GM12878 (cell line): ENCODE data around the gene ANKRD6. TPM values are rescaled to one million over a fixed set of nuclear protein-coding genes. Genes with fewer than 3 reads are reported as not detected.

Source experiments
- ATAC-seq: fragments of 200-7000 bp; cut with Tn5 transposase; 3 replicates; pipeline ENCODE4 v1.9.1; 2020; ENCODE audit warnings: mild to moderate bottlenecking, moderate library complexity
- BruUV-seq: library from RNA; stranded (reverse); fragments of 400-500 nt; replicated peaks from 2 replicates; lab custom pipeline; 2021; lab: Mats Ljungman, UMichigan
- CTCF ChIA-PET: fragments of 300-600 bp; sonication (Branson Sonifier 250); formaldehyde crosslinking; extraction: SDS; loops from one replicate; lab custom pipeline; 2021; ENCODE audit warnings: inconsistent platforms; lab: Yijun Ruan, JAX
- POLR2A ChIA-PET: fragments of 350-600 bp; formaldehyde crosslinking; extraction: SDS; loops from one replicate; lab custom pipeline; 2021; ENCODE audit warnings: inconsistent platforms; lab: Charles Lee
- RAD21 ChIA-PET: fragments of 300-600 bp; sonication (Branson Sonifier 250); formaldehyde crosslinking; loops from one replicate; lab custom pipeline; 2023; ENCODE audit warnings: antibody characterized with exemption; ENCODE audit not compliant: unreplicated experiment; lab: Charles Lee
- SMC1A ChIA-PET: fragments of 300-600 bp; sonication (Branson Sonifier 250); formaldehyde crosslinking; loops from one replicate; lab custom pipeline; 2023; ENCODE audit not compliant: unreplicated experiment, uncharacterized antibody; lab: Charles Lee
- DNase-seq: peaks from one replicate; pipeline ENCODE4 v3.0.0-alpha.2; 2011; ENCODE audit warnings: low read depth, low spot score
- FAIRE-seq: peaks from 3 replicates; lab custom pipeline; 2011; peaks lifted over from hg19 to GRCh38; lab: Jason Lieb, UNC
- H2AFZ ChIP-seq: 2 replicates; pipeline ENCODE4 v1.6.0; 2011; ENCODE audit warnings: low read depth, low read length, control low read depth; ENCODE audit not compliant: control insufficient read depth
- H3K27ac ChIP-seq: 2 replicates; pipeline ENCODE4 v1.5.1; 2011; ENCODE audit warnings: control low read depth; ENCODE audit not compliant: control insufficient read depth, insufficient read depth
- H3K27me3 ChIP-seq, 2 experiments: replicated peaks in 1 of 2; 2 replicates each; pipeline versions ENCODE4 v1.6.0 to v1.6.1; 2011; ENCODE audit warnings: low read length in 1 of 2; ENCODE audit not compliant: control insufficient read depth in 2 of 2, insufficient read depth in 2 of 2
- H3K36me3 ChIP-seq, 2 experiments: 2 replicates each; pipeline ENCODE4 v1.5.1; 2011; ENCODE audit warnings: low read length in 1 of 2; ENCODE audit not compliant: control insufficient read depth in 2 of 2, insufficient read depth in 2 of 2
- H3K4me1 ChIP-seq: 2 replicates; pipeline ENCODE4 v1.6.1; 2011; ENCODE audit warnings: mild to moderate bottlenecking, low read length, moderate library complexity, mixed read lengths; ENCODE audit not compliant: control insufficient read depth, insufficient read depth
- H3K4me2 ChIP-seq: 2 replicates; pipeline ENCODE4 v1.6.0; 2011; ENCODE audit warnings: control low read depth; ENCODE audit not compliant: control insufficient read depth, insufficient read depth
- H3K4me3 ChIP-seq: fragments of 200-600 bp; sonication (generic); 2 replicates; pipeline ENCODE4 v1.5.1; 2016
- H3K79me2 ChIP-seq: 2 replicates; pipeline ENCODE4 v1.6.0; 2011; ENCODE audit warnings: low read length; ENCODE audit not compliant: control insufficient read depth, insufficient read depth
- H3K9ac ChIP-seq: 2 replicates; pipeline ENCODE4 v1.8.0; 2011; ENCODE audit warnings: low read length, control low read depth, mixed read lengths; ENCODE audit not compliant: control insufficient read depth, insufficient read depth
- H3K9me3 ChIP-seq: replicated peaks from 3 replicates; pipeline ENCODE4 v1.5.1; 2011; ENCODE audit warnings: mild to moderate bottlenecking, low read length; ENCODE audit not compliant: control insufficient read depth, insufficient read depth
- H4K20me1 ChIP-seq: 2 replicates; pipeline ENCODE4 v1.6.0; 2011; ENCODE audit not compliant: control insufficient read depth, insufficient read depth
- ATF2 ChIP-seq: IDR thresholded peaks from 2 replicates; pipeline ENCODE4 v1.6.1; 2012; ENCODE audit warnings: low read length, inconsistent platforms
- CBX3 ChIP-seq: fragments of 200-600 bp; sonication (generic); IDR thresholded peaks from 2 replicates; pipeline ENCODE4 v1.6.1; 2016; ENCODE audit warnings: low read depth, borderline replicate concordance
- FOXK2 ChIP-seq: fragments of 450-650 bp; IDR thresholded peaks from 2 replicates; pipeline ENCODE4 v1.6.1; 2017; ENCODE audit warnings: mild to moderate bottlenecking, moderate library complexity
- GABPA ChIP-seq: IDR thresholded peaks from 2 replicates; pipeline ENCODE4 v1.6.1; 2014; ENCODE audit warnings: antibody characterized with exemption, low read depth, mild to moderate bottlenecking, inconsistent platforms
- HDAC6 ChIP-seq: fragments of 200-600 bp; sonication (generic); IDR thresholded peaks from one replicate; pipeline ENCODE4 v1.8.0; 2017; ENCODE audit warnings: antibody characterized with exemption; ENCODE audit not compliant: unreplicated experiment
- HSF1 ChIP-seq: fragments of 150-350 bp; IDR thresholded peaks from 2 replicates; pipeline ENCODE4 v1.6.1; 2014; ENCODE audit warnings: mild to moderate bottlenecking, low read depth, low read length
- JUND ChIP-seq: IDR thresholded peaks from 2 replicates; pipeline ENCODE4 v1.6.1; 2012; ENCODE audit warnings: low read depth, mild to moderate bottlenecking, low read length, improper control_type of control experiment, moderate library complexity
- KAT2A ChIP-seq: conservative IDR thresholded peaks from 2 replicates; pipeline ENCODE4 v1.6.1; 2011; ENCODE audit warnings: low read depth, low read length; ENCODE audit not compliant: control insufficient read depth
- NR2F1 ChIP-seq: fragments of 450-650 bp; conservative IDR thresholded peaks from 2 replicates; pipeline ENCODE4 v1.6.1; 2017; ENCODE audit warnings: mild to moderate bottlenecking
- POLR2A ChIP-seq: IDR thresholded peaks from 2 replicates; pipeline ENCODE4 v1.6.1; 2011; ENCODE audit warnings: low read depth, mild to moderate bottlenecking, low read length
- POLR2AphosphoS2 ChIP-seq: IDR thresholded peaks from 2 replicates; pipeline ENCODE4 v1.6.1; 2011; ENCODE audit warnings: low read depth, mild to moderate bottlenecking, low read length, improper control_type of control experiment, moderate library complexity
- RUNX3 ChIP-seq: IDR thresholded peaks from 2 replicates; pipeline ENCODE4 v1.6.1; 2012; ENCODE audit warnings: low read length, inconsistent platforms
- SIN3A ChIP-seq: IDR thresholded peaks from 2 replicates; pipeline ENCODE4 v1.6.1; 2012; ENCODE audit warnings: low read depth, low read length, improper control_type of control experiment
- ZBED1 ChIP-seq: IDR thresholded peaks from 2 replicates; pipeline ENCODE4 v1.6.1; 2016; ENCODE audit warnings: borderline replicate concordance
- ZNF384 ChIP-seq: IDR thresholded peaks from 2 replicates; pipeline ENCODE4 v1.6.1; 2012; ENCODE audit warnings: low read depth, mild to moderate bottlenecking, low read length, improper control_type of control experiment, borderline replicate concordance
- WGBS: methylation state at CpG from one replicate; pipeline ENCODE4 v1.1.6; 2016; ENCODE audit warnings: low lambda C conversion rate; ENCODE audit not compliant: insufficient replicate concordance, insufficient coverage; ENCODE audit errors: missing lambda C conversion rate; 5-methylcytosine and 5-hydroxymethylcytosine counted together
- in situ Hi-C: fragments of 300-500 bp; cut with MboI; formaldehyde crosslinking; loops from 9 replicates; pipeline ENCODE4 v1.14.3; 2018; ENCODE audit warnings: mixed read lengths
- intact Hi-C: fragments of 100-400 bp; cut with micrococcal nuclease; formaldehyde crosslinking; loops from one replicate; pipeline ENCODE4 v1.14.2; 2022; ENCODE audit not compliant: unreplicated experiment
- polyA plus RNA-seq, 11 experiments: library from polyadenylated mRNA; depleted of rRNA in 4 of 11; unstranded in 6 of 11; stranded (reverse) in 5 of 11; fragments of >200 nt; fragmentation: Nextera tagmentation in 4 of 11; fragmentation: Illumina TruSeq in 1 of 11; extraction: Ambion mirVana in 4 of 11; extraction: Trizol in 1 of 11; gene quantifications; 1 replicate in 1 of 11; 2 replicates in 10 of 11; pipeline versions ENCODE4 v1.2.1 to v1.2.3, GENCODE V29; 2011 to 2016; ENCODE audit warnings: inconsistent platforms in 2 of 11, missing spikeins in 2 of 11, low read depth in 1 of 11
- total RNA-seq, 4 experiments: library from RNA; depleted of rRNA in 3 of 4; stranded (reverse); fragments of >200 nt in 3 of 4; fragmentation: Illumina TruSeq in 1 of 4; extraction: Trizol in 1 of 4; gene quantifications; 2 replicates each; pipeline versions ENCODE4 v1.2.1 to v1.2.3, GENCODE V29; 2013 to 2021
- TF ChIP-seq, protein P1 (sequence below): fragments of 450-650 bp; IDR thresholded peaks from 2 replicates; pipeline ENCODE4 v1.6.1; 2017; ENCODE audit warnings: low read depth, mild to moderate bottlenecking, moderate library complexity
- TF ChIP-seq, protein P2 (sequence below): fragments of 450-650 bp; IDR thresholded peaks from 2 replicates; pipeline ENCODE4 v1.6.1; 2017; ENCODE audit warnings: borderline replicate concordance

ANKRD6 gene
- total and polyA plus RNA-seq, 10 of the 15 experiments (the other 5 are each of a cell fraction or from before 2014, with no cell fraction given) = 0.03 to 0.90 (median 0.38) TPM

- no peaks in the 10 kb centered on the region for H3K4me1 ChIP-seq
- no peak for FAIRE-seq
- SMC1A ChIA-PET = interaction anchor here (1.4 kb wide), 1 partner anchor 116 kb away, joined by 4 read pairs; no protein-coding TSS in a partner anchor
- no peak overlapping the region for H3K27ac ChIP-seq
- CTCF ChIA-PET = no interaction called here
- 0% methylated on average over 1 of the region's 1 CpG for WGBS
- H3K36me3 ChIP-seq = no peaks in the 10 kb centered on the region
- TF ChIP-seq RUNX3 (no peak), KAT2A (no peak), HDAC6 (no peak), ZBED1 (no peak), ATF2 (no peak), NR2F1 (no peak), ZNF384 (no peak), FOXK2 (no peak), HSF1 (no peak), JUND (no peak), CBX3 (no peak), SIN3A (no peak), POLR2A (no peak), POLR2AphosphoS2 (no peak), GABPA (no peak)
- TF ChIP-seq, protein P1, sequence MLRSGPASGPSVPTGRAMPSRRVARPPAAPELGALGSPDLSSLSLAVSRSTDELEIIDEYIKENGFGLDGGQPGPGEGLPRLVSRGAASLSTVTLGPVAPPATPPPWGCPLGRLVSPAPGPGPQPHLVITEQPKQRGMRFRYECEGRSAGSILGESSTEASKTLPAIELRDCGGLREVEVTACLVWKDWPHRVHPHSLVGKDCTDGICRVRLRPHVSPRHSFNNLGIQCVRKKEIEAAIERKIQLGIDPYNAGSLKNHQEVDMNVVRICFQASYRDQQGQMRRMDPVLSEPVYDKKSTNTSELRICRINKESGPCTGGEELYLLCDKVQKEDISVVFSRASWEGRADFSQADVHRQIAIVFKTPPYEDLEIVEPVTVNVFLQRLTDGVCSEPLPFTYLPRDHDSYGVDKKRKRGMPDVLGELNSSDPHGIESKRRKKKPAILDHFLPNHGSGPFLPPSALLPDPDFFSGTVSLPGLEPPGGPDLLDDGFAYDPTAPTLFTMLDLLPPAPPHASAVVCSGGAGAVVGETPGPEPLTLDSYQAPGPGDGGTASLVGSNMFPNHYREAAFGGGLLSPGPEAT = no peak
- TF ChIP-seq, protein P2, sequence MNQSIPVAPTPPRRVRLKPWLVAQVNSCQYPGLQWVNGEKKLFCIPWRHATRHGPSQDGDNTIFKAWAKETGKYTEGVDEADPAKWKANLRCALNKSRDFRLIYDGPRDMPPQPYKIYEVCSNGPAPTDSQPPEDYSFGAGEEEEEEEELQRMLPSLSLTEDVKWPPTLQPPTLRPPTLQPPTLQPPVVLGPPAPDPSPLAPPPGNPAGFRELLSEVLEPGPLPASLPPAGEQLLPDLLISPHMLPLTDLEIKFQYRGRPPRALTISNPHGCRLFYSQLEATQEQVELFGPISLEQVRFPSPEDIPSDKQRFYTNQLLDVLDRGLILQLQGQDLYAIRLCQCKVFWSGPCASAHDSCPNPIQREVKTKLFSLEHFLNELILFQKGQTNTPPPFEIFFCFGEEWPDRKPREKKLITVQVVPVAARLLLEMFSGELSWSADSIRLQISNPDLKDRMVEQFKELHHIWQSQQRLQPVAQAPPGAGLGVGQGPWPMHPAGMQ = no peak
- ATAC-seq = no peak
- H2AFZ ChIP-seq = no peak overlapping the region
- H3K4me3 ChIP-seq = no peak overlapping the region
- H3K4me2 ChIP-seq = no peak overlapping the region
- POLR2A ChIA-PET = no interaction called here
- in situ Hi-C loops (no loop called here), intact Hi-C loops (no loop called here)
- H3K9me3 ChIP-seq = no peaks in the 10 kb centered on the region
- H4K20me1 ChIP-seq = no peaks in the 10 kb centered on the region
- no TSS peak for BruUV-seq
- RAD21 ChIA-PET = no interaction called here
- H3K27me3 ChIP-seq = no peaks in the 10 kb centered on the region
- no peak overlapping the region for H3K9ac ChIP-seq
- H3K79me2 ChIP-seq = no peaks in the 10 kb centered on the region
- DNase-seq = no peak
These were observed 54.9 kb downstream of the ANKRD6 start for GRCh38 chr6:89487864-89488263.
